GM12875 (cell line): ENCODE data around the gene EGF.

Experiments
- H3K4me3 ChIP-seq: one replicate; pipeline ENCODE4 v1.5.1; 2011; ENCODE audit warnings: low read depth, low read length, control low read depth
- CTCF ChIP-seq: IDR thresholded peaks from 2 replicates; pipeline ENCODE4 v1.5.1; 2011; ENCODE audit warnings: low read depth, mild to moderate bottlenecking, control low read depth, inconsistent platforms, low read length, moderate library complexity, borderline replicate concordance; ENCODE audit not compliant: insufficient read depth

The EGF gene

GRCh38 chr4:109914322-109914721 is 1.6 kb downstream of the EGF start:
- no peak for TF ChIP-seq CTCF
- no peak overlapping the region for H3K4me3 ChIP-seq

- no peak overlapping the region for H3K4me3 ChIP-seq
- TF ChIP-seq CTCF = no peak
These were observed 2.8 kb downstream of the EGF start for GRCh38 chr4:109915385-109916026.

- TF ChIP-seq CTCF = no peak
- H3K4me3 ChIP-seq = no peak overlapping the region
These were observed 3.3 kb downstream of the EGF start for GRCh38 chr4:109916027-109916409.

GRCh38 chr4:109921384-109921808 is 8.7 kb downstream of the EGF start:
- TF ChIP-seq CTCF = no peak
- no peak overlapping the region for H3K4me3 ChIP-seq

- TF ChIP-seq CTCF = no peak
- H3K4me3 ChIP-seq = no peak overlapping the region
These were observed 12.7 kb downstream of the EGF start for GRCh38 chr4:109925396-109925795.

- no peak overlapping the region for H3K4me3 ChIP-seq
- TF ChIP-seq CTCF = no peak
These were observed 15.8 kb downstream of the EGF start for GRCh38 chr4:109928327-109929045.

- no peak for TF ChIP-seq CTCF
- no peak overlapping the region for H3K4me3 ChIP-seq
These were observed 17.8 kb downstream of the EGF start for GRCh38 chr4:109930464-109930863.
